K562 (cell line): ENCODE results near the gene ZFYVE28. TPM values are rescaled to one million over a fixed set of nuclear protein-coding genes. Genes with fewer than 3 reads are reported as not detected.
A peak's percentile ranks its signal among the peaks of the same experiment; 100 is the strongest.

Source experiments
- ATF7 ChIP-seq: fragments of 450-650 bp; IDR thresholded peaks from 2 replicates; pipeline ENCODE4 v1.7.1; 2014; ENCODE audit warnings: mild to moderate bottlenecking, moderate library complexity
- BHLHE40 ChIP-seq: IDR thresholded peaks from 2 replicates; pipeline ENCODE4 v1.6.1; 2011; ENCODE audit warnings: low read length, improper control_type of control experiment
- CBFA2T2 ChIP-seq: fragments of 450-650 bp; conservative IDR thresholded peaks from 2 replicates; pipeline ENCODE4 v1.6.1; 2017; ENCODE audit warnings: mild to moderate bottlenecking
- CHD2 ChIP-seq: IDR thresholded peaks from 2 replicates; pipeline ENCODE4 v1.6.1; 2011; ENCODE audit warnings: low read depth, low read length
- CREB1 ChIP-seq, 2 experiments: sonication (generic) in 1 of 2; formaldehyde crosslinking in 1 of 2; IDR thresholded peaks; 2 replicates each; pipeline versions ENCODE4 v1.6.1 to v1.8.0; 2012 to 2022; ENCODE audit warnings: inconsistent platforms in 1 of 2, mild to moderate bottlenecking in 1 of 2, missing genetic modification reagents in 1 of 2, moderate library complexity in 1 of 2
- DNMT1 ChIP-seq: fragments of 450-650 bp; IDR thresholded peaks from 2 replicates; pipeline ENCODE4 v1.6.1; 2016; ENCODE audit warnings: antibody characterized with exemption, mild to moderate bottlenecking
- POLR2G ChIP-seq: fragments of 200-400 bp; formaldehyde crosslinking; IDR thresholded peaks from 2 replicates; pipeline ENCODE4 v1.6.1; 2017; ENCODE audit warnings: low read depth, mild to moderate bottlenecking, antibody characterized with exemption, low read length, moderate library complexity
- POLR3A ChIP-seq: IDR thresholded peaks from 2 replicates; pipeline ENCODE4 v1.6.1; 2011; ENCODE audit warnings: borderline replicate concordance, mild to moderate bottlenecking, moderate library complexity; ENCODE audit not compliant: insufficient read length, insufficient read depth; ENCODE audit errors: extremely low read depth
- SLC30A9 ChIP-seq: fragments of 250-450 bp; sonication (Bioruptor Pico); IDR thresholded peaks from 2 replicates; pipeline ENCODE4 v1.8.0; 2022; ENCODE audit warnings: mild to moderate bottlenecking, moderate library complexity
- SMAD4 ChIP-seq: fragments of 250-450 bp; sonication (Bioruptor Pico); conservative IDR thresholded peaks from 2 replicates; pipeline ENCODE4 v1.8.0; 2021; ENCODE audit warnings: inconsistent platforms, mild to moderate bottlenecking, moderate library complexity
- SP2 ChIP-seq: IDR thresholded peaks from 2 replicates; pipeline ENCODE4 v1.6.1; 2011; ENCODE audit warnings: mild to moderate bottlenecking, low read depth, low read length, moderate library complexity; ENCODE audit not compliant: poor library complexity, severe bottlenecking; ENCODE audit errors: extremely low read depth
- SPI1 ChIP-seq: IDR thresholded peaks from 2 replicates; pipeline ENCODE4 v1.6.1; 2011; ENCODE audit warnings: low read depth, low read length, control low read depth, borderline replicate concordance
- TAF1 ChIP-seq: IDR thresholded peaks from 2 replicates; pipeline ENCODE4 v1.6.1; 2011; ENCODE audit warnings: mild to moderate bottlenecking, low read length, moderate library complexity; ENCODE audit not compliant: insufficient read depth, control insufficient read depth, severe bottlenecking; ENCODE audit errors: extremely low read depth
- TAF7 ChIP-seq: fragments of 450-650 bp; IDR thresholded peaks from 2 replicates; pipeline ENCODE4 v1.6.1; 2016; ENCODE audit warnings: missing genetic modification characterization, missing compliant biosample characterization
- WHSC1 ChIP-seq: IDR thresholded peaks from one replicate; pipeline ENCODE4 v1.6.1; 2012; ENCODE audit warnings: low read length, control low read depth, inconsistent platforms
- ZNF134 ChIP-seq: fragments of 250-450 bp; sonication (Bioruptor Pico); conservative IDR thresholded peaks from 2 replicates; pipeline ENCODE4 v1.4.0; 2020
- ZNF41 ChIP-seq: fragments of 250-450 bp; sonication (Bioruptor Pico); conservative IDR thresholded peaks from 2 replicates; pipeline ENCODE4 v1.4.0; 2020; ENCODE audit warnings: mild to moderate bottlenecking
- ZNF507 ChIP-seq: conservative IDR thresholded peaks from 2 replicates; pipeline ENCODE4 v1.6.1; 2017; ENCODE audit warnings: missing genetic modification characterization, missing compliant biosample characterization
- polyA plus RNA-seq, 8 experiments: library from polyadenylated mRNA; depleted of rRNA in 4 of 8; stranded (reverse) in 5 of 8; unstranded in 3 of 8; fragments of >200 nt; fragmentation: Nextera tagmentation in 2 of 8; fragmentation: Illumina TruSeq in 1 of 8; extraction: Ambion mirVana in 2 of 8; extraction: Trizol in 1 of 8; gene quantifications; 2 replicates each; pipeline versions ENCODE4 v1.2.1 to v1.2.3, GENCODE V29; 2011 to 2014; ENCODE audit warnings: inconsistent platforms in 1 of 8, missing spikeins in 1 of 8
- total RNA-seq, 7 experiments: library from RNA; depleted of rRNA in 6 of 7; stranded (reverse); fragments of >200 nt in 6 of 7; fragmentation: Illumina TruSeq in 2 of 7; extraction: Trizol in 2 of 7; gene quantifications; 2 replicates each; pipeline versions ENCODE4 v1.2.1 to v1.2.3, GENCODE V29; 2011 to 2021; ENCODE audit warnings: low replicate concordance in 1 of 7
- TF ChIP-seq, protein P1 (sequence below): fragments of 250-450 bp; sonication (Bioruptor Pico); IDR thresholded peaks from 2 replicates; pipeline ENCODE4 v1.5.1; 2021; ENCODE audit warnings: mild to moderate bottlenecking
- TF ChIP-seq, protein P2 (sequence below): sonication (generic); formaldehyde crosslinking; IDR thresholded peaks from 2 replicates; pipeline ENCODE4 v1.8.0; 2022; ENCODE audit warnings: missing genetic modification reagents, mild to moderate bottlenecking, moderate library complexity, borderline replicate concordance
- TF ChIP-seq, protein P3 (sequence below): sonication (generic); formaldehyde crosslinking; IDR thresholded peaks from 2 replicates; pipeline ENCODE4 v1.4.0; 2020; ENCODE audit warnings: mild to moderate bottlenecking, missing genetic modification reagents
- TF ChIP-seq, protein P4 (sequence below): fragments of 250-450 bp; sonication (Bioruptor Pico); IDR thresholded peaks from 2 replicates; pipeline ENCODE4 v1.8.0; 2022; ENCODE audit warnings: inconsistent platforms

The ZFYVE28 gene
- total and polyA plus RNA-seq, 9 of the 15 experiments (the other 6 are each of a cell fraction or from before 2014, with no cell fraction given), result 1.3 to 24.8 (median 8.9) TPM

DNA sequence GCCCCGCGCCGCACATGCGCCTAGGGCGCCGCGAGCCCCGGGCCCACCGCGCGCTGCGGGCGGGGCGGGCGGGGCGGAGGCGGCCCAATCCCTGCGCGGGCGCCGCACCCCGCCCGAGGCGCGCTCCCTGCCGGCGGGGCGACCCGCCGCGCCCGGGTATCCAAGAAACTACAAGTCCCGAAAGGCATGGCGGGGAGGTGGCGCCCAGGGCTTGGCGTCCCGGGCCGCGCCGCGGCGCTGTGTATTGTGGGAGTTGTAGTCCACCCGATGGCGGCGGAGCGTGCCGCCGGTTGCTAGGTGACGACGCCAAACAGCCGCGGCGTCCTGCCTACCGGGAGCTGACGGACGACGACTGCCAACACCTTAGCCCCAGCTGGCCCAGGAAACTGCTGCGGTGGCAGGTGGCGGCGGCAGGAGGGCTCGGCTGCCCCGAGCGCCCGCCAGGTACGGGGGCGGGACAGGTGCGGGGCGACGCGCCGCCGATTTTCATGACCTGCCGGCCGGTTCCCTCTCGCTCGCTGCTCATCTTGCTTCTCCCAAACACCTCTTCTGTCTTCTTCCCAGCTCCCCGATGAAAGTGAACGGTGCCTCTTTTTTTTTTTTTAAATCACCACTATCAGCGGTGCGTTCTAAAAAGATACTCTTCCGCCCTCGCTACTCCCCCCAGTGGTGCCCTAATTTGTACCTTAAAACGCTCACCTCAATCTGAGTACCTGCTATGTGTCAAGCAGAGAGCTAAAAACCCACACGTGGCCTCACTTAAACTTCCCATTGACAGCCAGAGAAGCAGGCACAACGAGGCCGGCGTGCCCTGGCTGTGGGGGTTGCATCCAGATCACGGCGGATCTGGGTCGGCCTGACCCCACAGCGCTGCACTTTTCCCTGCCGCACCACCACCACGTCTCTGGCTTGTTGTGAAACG is 466 bp upstream of the ZFYVE28 start, which contains the start of gene CFAP99 (continued):
- no peak for TF ChIP-seq SLC30A9 (CRISPR knock-in tag)
- TF ChIP-seq ZNF134, result no peak
- TF ChIP-seq CREB1 (IDR thresholded peaks at IDR 0.05), result peak; percentile 97
- peak; percentile 96 for TF ChIP-seq CREB1 (CRISPR knock-in tag; IDR thresholded peaks at IDR 0.05)
- TF ChIP-seq POLR3A, result no peak
- TF ChIP-seq SP2, result no peak
- peak; percentile 77 for TF ChIP-seq BHLHE40
- TF ChIP-seq, protein P1, sequence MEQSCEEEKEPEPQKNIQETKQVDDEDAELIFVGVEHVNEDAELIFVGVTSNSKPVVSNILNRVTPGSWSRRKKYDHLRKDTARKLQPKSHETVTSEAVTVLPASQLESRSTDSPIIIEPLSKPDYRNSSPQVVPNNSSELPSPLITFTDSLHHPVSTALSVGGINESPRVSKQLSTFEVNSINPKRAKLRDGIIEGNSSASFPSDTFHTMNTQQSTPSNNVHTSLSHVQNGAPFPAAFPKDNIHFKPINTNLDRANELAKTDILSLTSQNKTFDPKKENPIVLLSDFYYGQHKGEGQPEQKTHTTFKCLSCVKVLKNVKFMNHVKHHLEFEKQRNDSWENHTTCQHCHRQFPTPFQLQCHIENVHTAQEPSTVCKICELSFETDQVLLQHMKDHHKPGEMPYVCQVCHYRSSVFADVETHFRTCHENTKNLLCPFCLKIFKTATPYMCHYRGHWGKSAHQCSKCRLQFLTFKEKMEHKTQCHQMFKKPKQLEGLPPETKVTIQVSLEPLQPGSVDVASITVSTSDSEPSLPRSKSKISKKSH, result no peak
- TF ChIP-seq ZNF41 (CRISPR knock-in tag), result no peak
- TF ChIP-seq CHD2, result no peak
- TF ChIP-seq TAF1, result no peak
- TF ChIP-seq POLR2G, result no peak
- TF ChIP-seq, protein P2, sequence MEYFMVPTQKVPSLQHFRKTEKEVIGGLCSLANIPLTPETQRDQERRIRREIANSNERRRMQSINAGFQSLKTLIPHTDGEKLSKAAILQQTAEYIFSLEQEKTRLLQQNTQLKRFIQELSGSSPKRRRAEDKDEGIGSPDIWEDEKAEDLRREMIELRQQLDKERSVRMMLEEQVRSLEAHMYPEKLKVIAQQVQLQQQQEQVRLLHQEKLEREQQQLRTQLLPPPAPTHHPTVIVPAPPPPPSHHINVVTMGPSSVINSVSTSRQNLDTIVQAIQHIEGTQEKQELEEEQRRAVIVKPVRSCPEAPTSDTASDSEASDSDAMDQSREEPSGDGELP (CRISPR knock-in tag), result peak; percentile 92
- TF ChIP-seq CBFA2T2, result no peak
- no peak for TF ChIP-seq ZNF507 (tag)
- TF ChIP-seq, protein P3, sequence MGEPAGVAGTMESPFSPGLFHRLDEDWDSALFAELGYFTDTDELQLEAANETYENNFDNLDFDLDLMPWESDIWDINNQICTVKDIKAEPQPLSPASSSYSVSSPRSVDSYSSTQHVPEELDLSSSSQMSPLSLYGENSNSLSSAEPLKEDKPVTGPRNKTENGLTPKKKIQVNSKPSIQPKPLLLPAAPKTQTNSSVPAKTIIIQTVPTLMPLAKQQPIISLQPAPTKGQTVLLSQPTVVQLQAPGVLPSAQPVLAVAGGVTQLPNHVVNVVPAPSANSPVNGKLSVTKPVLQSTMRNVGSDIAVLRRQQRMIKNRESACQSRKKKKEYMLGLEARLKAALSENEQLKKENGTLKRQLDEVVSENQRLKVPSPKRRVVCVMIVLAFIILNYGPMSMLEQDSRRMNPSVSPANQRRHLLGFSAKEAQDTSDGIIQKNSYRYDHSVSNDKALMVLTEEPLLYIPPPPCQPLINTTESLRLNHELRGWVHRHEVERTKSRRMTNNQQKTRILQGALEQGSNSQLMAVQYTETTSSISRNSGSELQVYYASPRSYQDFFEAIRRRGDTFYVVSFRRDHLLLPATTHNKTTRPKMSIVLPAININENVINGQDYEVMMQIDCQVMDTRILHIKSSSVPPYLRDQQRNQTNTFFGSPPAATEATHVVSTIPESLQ (CRISPR knock-in tag), result no peak
- TF ChIP-seq, protein P4, sequence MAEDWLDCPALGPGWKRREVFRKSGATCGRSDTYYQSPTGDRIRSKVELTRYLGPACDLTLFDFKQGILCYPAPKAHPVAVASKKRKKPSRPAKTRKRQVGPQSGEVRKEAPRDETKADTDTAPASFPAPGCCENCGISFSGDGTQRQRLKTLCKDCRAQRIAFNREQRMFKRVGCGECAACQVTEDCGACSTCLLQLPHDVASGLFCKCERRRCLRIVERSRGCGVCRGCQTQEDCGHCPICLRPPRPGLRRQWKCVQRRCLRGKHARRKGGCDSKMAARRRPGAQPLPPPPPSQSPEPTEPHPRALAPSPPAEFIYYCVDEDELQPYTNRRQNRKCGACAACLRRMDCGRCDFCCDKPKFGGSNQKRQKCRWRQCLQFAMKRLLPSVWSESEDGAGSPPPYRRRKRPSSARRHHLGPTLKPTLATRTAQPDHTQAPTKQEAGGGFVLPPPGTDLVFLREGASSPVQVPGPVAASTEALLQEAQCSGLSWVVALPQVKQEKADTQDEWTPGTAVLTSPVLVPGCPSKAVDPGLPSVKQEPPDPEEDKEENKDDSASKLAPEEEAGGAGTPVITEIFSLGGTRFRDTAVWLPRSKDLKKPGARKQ, result no peak
- TF ChIP-seq SMAD4 (CRISPR knock-in tag), result peak; percentile 69; the same call in 1 of the 2 replicates
- no peak for TF ChIP-seq TAF7
- no peak for TF ChIP-seq WHSC1
- no peak for TF ChIP-seq DNMT1
- TF ChIP-seq SPI1, result no peak
- peak; percentile 58; the same call in 1 of the 2 replicates for TF ChIP-seq ATF7
